ENCODE data around the gene TRIM3. TPM values are rescaled to one million over a fixed set of nuclear protein-coding genes. Genes with fewer than 3 reads are reported as not detected.

Gene TRIM3
- total RNA-seq, 1 donor from 2014 or later, result 128 TPM

DNA sequence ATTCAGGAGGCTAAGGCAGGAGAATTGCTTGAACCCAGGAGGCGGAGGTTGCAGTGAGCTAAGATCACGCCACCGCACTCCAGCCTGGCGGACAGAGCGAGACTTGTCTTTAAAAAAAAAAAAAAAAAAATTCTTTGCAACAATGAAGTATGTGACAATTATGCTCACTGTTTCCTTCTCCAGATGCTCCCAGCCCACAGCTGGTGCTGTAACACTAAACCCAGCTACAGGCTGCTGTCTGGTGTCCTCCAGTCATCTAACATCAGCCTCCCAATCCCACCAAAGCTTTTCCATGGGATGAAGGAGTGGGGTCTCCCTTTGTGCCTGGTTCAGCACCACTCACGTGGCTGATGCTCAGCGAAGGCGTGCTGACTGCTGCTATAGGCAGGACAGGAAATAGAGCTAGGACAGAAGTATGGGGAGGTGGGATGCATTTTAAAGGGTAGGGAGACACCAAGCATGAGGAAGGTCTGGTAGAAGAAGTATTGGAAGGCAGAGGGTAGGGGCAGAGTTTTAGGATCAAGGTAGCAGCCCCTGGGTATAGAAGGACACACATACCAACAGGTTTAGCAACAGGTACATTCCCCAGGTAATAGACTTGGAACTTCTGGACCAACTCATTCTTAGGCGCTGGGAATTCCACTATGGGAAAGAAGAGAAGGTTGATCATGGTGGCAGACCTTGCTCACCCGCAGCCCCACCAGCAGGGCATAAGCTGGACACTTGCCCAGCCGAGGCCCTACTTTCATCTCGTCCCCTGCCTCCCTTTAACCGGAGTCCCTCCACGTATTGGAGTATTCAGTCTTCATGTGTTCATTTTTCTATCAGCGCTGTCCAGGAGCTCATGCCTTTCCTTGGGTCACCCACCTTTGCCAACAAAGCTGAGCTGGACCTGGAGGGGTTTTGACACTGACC is 73.1 kb downstream of the TRIM3 start:
- H3K4me1 Mint-ChIP-seq (ENCODE audit: low read depth, unreplicated experiment), result peaks cover 9% of the 10 kb centered on the region
- no peak for DNase-seq
- H3K27ac Mint-ChIP-seq (ENCODE audit: unreplicated experiment), result no peak overlapping the region
- H3K4me3 Mint-ChIP-seq (ENCODE audit: unreplicated experiment), result no peak overlapping the region
- peaks cover 5% of the 10 kb centered on the region for H3K27me3 Mint-ChIP-seq (ENCODE audit: unreplicated experiment)
- TF ChIP-seq, protein P1, sequence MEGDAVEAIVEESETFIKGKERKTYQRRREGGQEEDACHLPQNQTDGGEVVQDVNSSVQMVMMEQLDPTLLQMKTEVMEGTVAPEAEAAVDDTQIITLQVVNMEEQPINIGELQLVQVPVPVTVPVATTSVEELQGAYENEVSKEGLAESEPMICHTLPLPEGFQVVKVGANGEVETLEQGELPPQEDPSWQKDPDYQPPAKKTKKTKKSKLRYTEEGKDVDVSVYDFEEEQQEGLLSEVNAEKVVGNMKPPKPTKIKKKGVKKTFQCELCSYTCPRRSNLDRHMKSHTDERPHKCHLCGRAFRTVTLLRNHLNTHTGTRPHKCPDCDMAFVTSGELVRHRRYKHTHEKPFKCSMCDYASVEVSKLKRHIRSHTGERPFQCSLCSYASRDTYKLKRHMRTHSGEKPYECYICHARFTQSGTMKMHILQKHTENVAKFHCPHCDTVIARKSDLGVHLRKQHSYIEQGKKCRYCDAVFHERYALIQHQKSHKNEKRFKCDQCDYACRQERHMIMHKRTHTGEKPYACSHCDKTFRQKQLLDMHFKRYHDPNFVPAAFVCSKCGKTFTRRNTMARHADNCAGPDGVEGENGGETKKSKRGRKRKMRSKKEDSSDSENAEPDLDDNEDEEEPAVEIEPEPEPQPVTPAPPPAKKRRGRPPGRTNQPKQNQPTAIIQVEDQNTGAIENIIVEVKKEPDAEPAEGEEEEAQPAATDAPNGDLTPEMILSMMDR (IDR thresholded peaks at IDR 0.05; ENCODE audit: partially characterized antibody, unreplicated experiment), result no peak
- H3K36me3 Mint-ChIP-seq (ENCODE audit: unreplicated experiment), result peaks cover 13% of the 10 kb centered on the region
- no peaks in the 10 kb centered on the region for H3K9me3 Mint-ChIP-seq (ENCODE audit: unreplicated experiment)

Other genes starting within 250 kb of the TRIM3 start
- 25.3 TPM for gene FHIP1B, start 239.3 kb downstream of the TRIM3 start, total RNA-seq (ENCODE audit: unreplicated experiment)
- gene CNGA4, start 234.9 kb downstream of the TRIM3 start, total RNA-seq (ENCODE audit: unreplicated experiment), result not detected
- 0.96 TPM for gene CCKBR, start 214.1 kb downstream of the TRIM3 start, total RNA-seq (ENCODE audit: unreplicated experiment)
- 5.9 TPM for gene CAVIN3, start 153.4 kb downstream of the TRIM3 start, total RNA-seq (ENCODE audit: unreplicated experiment)
- gene SMPD1, start 83.5 kb downstream of the TRIM3 start, total RNA-seq (ENCODE audit: unreplicated experiment), result 38.5 TPM
- 142 TPM for gene APBB1, start 54.8 kb downstream of the TRIM3 start, total RNA-seq (ENCODE audit: unreplicated experiment)
- gene HPX, start 33.0 kb downstream of the TRIM3 start, total RNA-seq (ENCODE audit: unreplicated experiment), result 9.6 TPM
- gene ARFIP2, start 7.4 kb upstream of the TRIM3 start, total RNA-seq (ENCODE audit: unreplicated experiment), result 53.3 TPM
- gene TIMM10B, start 7.6 kb upstream of the TRIM3 start, total RNA-seq (ENCODE audit: unreplicated experiment), result 35.9 TPM
- gene DNHD1, start 23.3 kb upstream of the TRIM3 start, total RNA-seq (ENCODE audit: unreplicated experiment), result 9.3 TPM
- gene RRP8, start 129.7 kb upstream of the TRIM3 start, total RNA-seq (ENCODE audit: unreplicated experiment), result 16.2 TPM
- gene ILK, start 129.8 kb upstream of the TRIM3 start, total RNA-seq (ENCODE audit: unreplicated experiment), result 168 TPM
- gene TAF10, start 138.3 kb upstream of the TRIM3 start, total RNA-seq (ENCODE audit: unreplicated experiment), result 124 TPM
- gene TPP1, start 145.5 kb upstream of the TRIM3 start, total RNA-seq (ENCODE audit: unreplicated experiment), result 37.7 TPM
- 91.5 TPM for gene DCHS1, start 181.9 kb upstream of the TRIM3 start, total RNA-seq (ENCODE audit: unreplicated experiment)
- gene MRPL17, start 209.4 kb upstream of the TRIM3 start, total RNA-seq (ENCODE audit: unreplicated experiment), result 23.3 TPM